ENCODE measurements around the gene MYLK. TPM values are rescaled to one million over a fixed set of nuclear protein-coding genes. Genes with fewer than 3 reads are reported as not detected.

Gene MYLK
- polyA plus RNA-seq, 3 donors from 2014 or later, result 0.36 to 3.7 (median 0.89) TPM

GRCh38 chr3:123636431-123636841 lies 247.7 kb downstream of the MYLK start:
- Mint-ChIP-seq H3K27ac (no peak overlapping the region), H3K27me3 (ENCODE audit: low read depth in 3 of 3) (peaks cover 0 to 2% (median 0%) of the 10 kb centered on the region in 3 donors), H3K9me3 (no peaks in the 10 kb centered on the region), H3K4me3 (no peak overlapping the region), H3K4me1 (no peaks in the 10 kb centered on the region), H3K36me3 (peaks cover 5 to 8% (median 6%) of the 10 kb centered on the region in 3 donors)
- DNase-seq, result no peak

- Mint-ChIP-seq H3K27me3 (ENCODE audit: low read depth in 3 of 3) (peaks cover 0 to 2% (median 0%) of the 10 kb centered on the region in 3 donors), H3K4me3 (no peak overlapping the region), H3K27ac (no peak overlapping the region), H3K36me3 (peaks cover 5 to 8% (median 6%) of the 10 kb centered on the region in 3 donors), H3K4me1 (no peaks in the 10 kb centered on the region), H3K9me3 (no peaks in the 10 kb centered on the region)
- no peak for DNase-seq
Observed at GRCh38 chr3:123635717-123636116, 248.4 kb downstream of the MYLK start.

GRCh38 chr3:123635217-123635616 lies 248.9 kb downstream of the MYLK start:
- Mint-ChIP-seq H3K27me3 (ENCODE audit: low read depth in 3 of 3) (peaks cover 0 to under 1% (median 0%) of the 10 kb centered on the region in 3 donors), H3K36me3 (peaks cover 5 to 8% (median 6%) of the 10 kb centered on the region in 3 donors), H3K9me3 (no peaks in the 10 kb centered on the region), H3K4me1 (no peaks in the 10 kb centered on the region), H3K4me3 (no peak overlapping the region), H3K27ac (no peak overlapping the region)
- DNase-seq, result no peak

- H3K4me3 Mint-ChIP-seq, result no peak overlapping the region
- H3K36me3 Mint-ChIP-seq, result peaks cover 5 to 8% (median 6%) of the 10 kb centered on the region in 3 donors
- H3K4me1 Mint-ChIP-seq, result no peaks in the 10 kb centered on the region
- H3K9me3 Mint-ChIP-seq, result no peaks in the 10 kb centered on the region
- no peak overlapping the region for H3K27ac Mint-ChIP-seq
- no peaks in the 10 kb centered on the region for H3K27me3 Mint-ChIP-seq (ENCODE audit: low read depth in 3 of 3)
- DNase-seq, result no peak
Observed at GRCh38 chr3:123634149-123635051, 249.7 kb downstream of the MYLK start.

- peaks cover 0 to 1% (median 0%) of the 10 kb centered on the region in 3 donors for H3K27me3 Mint-ChIP-seq (ENCODE audit: low read depth in 3 of 3)
- no peaks in the 10 kb centered on the region for H3K9me3 Mint-ChIP-seq
- H3K4me1 Mint-ChIP-seq, result no peaks in the 10 kb centered on the region
- H3K27ac Mint-ChIP-seq, result no peak overlapping the region
- DNase-seq, result no peak
- peaks cover 5 to 8% (median 6%) of the 10 kb centered on the region in 3 donors for H3K36me3 Mint-ChIP-seq
- no peak overlapping the region for H3K4me3 Mint-ChIP-seq
Observed at GRCh38 chr3:123633530-123633929, 250.6 kb downstream of the MYLK start.

- no peaks in the 10 kb centered on the region for H3K9me3 Mint-ChIP-seq
- H3K36me3 Mint-ChIP-seq, result peaks cover 5 to 8% (median 6%) of the 10 kb centered on the region in 3 donors
- H3K4me1 Mint-ChIP-seq, result no peaks in the 10 kb centered on the region
- no peak overlapping the region for H3K27ac Mint-ChIP-seq
- H3K27me3 Mint-ChIP-seq (ENCODE audit: low read depth in 3 of 3), result peaks cover 0 to 1% (median 0%) of the 10 kb centered on the region in 3 donors
- H3K4me3 Mint-ChIP-seq, result no peak overlapping the region
- DNase-seq, result no peak
Observed at GRCh38 chr3:123632161-123632655, 251.9 kb downstream of the MYLK start.

DNA sequence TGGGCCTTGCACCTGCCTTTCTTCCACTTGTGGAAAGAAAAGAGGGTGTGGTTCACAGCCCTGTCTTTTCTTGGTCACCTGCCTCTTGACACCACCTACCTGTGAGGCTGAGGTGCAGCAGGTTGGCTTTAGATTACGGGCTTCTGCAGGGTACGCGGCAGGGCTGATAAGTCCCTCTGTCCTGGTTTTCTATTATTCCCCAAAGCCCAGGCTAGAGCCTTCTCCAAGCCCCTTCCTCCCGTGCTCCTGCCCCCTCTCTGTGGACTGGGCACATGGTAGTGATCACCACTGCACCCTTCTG lies 254.4 kb downstream of the MYLK start:
- Mint-ChIP-seq H3K27me3 (ENCODE audit: low read depth in 3 of 3) (peaks cover 0 to 6% (median 1%) of the 10 kb centered on the region in 3 donors), H3K36me3 (peaks cover 3 to 5% (median 5%) of the 10 kb centered on the region in 3 donors), H3K4me3 (no peak overlapping the region), H3K27ac (no peak overlapping the region), H3K9me3 (no peaks in the 10 kb centered on the region), H3K4me1 (no peaks in the 10 kb centered on the region)
- no peak for DNase-seq

DNA sequence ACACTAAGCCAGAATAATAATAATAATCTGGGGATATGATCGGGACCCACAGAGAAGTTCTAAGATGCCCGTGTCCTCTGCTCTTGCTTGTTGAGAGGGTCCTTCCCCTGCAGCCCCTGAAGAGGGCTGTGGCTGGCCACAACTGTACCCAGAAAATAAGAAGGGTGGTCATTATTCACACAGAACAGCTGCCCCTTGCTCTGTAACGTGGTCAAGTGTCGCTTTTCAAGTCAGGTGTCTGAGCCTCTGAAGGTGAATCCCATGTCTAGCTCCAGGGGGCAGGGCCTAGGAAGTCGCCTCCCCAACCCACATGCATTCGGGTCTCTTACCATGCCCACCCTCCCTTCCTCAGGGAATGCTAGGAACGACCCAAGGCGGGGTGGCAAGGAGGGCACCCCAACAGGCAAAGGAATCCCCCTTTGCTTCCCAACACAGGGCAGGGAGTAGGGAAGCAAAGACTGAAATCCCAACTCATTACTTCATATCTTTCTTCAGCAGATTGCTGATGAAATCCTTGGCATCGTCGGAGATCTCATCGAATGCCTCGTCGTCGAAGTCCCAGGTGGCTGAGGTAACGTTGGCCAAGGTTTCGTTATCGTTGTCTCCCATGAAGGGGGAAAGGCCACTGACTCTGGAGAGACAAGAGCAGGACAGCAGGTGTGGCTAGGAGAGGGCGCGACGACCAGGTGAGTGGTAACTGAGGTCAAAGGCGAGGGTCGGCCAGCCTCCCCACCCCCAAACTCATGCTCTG lies 255.0 kb downstream of the MYLK start:
- H3K9me3 Mint-ChIP-seq, result no peaks in the 10 kb centered on the region
- H3K27ac Mint-ChIP-seq, result no peak overlapping the region
- H3K4me3 Mint-ChIP-seq, result no peak overlapping the region
- H3K27me3 Mint-ChIP-seq (ENCODE audit: low read depth in 3 of 3), result peaks cover 0 to 6% (median 1%) of the 10 kb centered on the region in 3 donors
- H3K4me1 Mint-ChIP-seq, result no peaks in the 10 kb centered on the region
- peaks cover 3 to 5% (median 5%) of the 10 kb centered on the region in 3 donors for H3K36me3 Mint-ChIP-seq
- DNase-seq, result no peak

DNA sequence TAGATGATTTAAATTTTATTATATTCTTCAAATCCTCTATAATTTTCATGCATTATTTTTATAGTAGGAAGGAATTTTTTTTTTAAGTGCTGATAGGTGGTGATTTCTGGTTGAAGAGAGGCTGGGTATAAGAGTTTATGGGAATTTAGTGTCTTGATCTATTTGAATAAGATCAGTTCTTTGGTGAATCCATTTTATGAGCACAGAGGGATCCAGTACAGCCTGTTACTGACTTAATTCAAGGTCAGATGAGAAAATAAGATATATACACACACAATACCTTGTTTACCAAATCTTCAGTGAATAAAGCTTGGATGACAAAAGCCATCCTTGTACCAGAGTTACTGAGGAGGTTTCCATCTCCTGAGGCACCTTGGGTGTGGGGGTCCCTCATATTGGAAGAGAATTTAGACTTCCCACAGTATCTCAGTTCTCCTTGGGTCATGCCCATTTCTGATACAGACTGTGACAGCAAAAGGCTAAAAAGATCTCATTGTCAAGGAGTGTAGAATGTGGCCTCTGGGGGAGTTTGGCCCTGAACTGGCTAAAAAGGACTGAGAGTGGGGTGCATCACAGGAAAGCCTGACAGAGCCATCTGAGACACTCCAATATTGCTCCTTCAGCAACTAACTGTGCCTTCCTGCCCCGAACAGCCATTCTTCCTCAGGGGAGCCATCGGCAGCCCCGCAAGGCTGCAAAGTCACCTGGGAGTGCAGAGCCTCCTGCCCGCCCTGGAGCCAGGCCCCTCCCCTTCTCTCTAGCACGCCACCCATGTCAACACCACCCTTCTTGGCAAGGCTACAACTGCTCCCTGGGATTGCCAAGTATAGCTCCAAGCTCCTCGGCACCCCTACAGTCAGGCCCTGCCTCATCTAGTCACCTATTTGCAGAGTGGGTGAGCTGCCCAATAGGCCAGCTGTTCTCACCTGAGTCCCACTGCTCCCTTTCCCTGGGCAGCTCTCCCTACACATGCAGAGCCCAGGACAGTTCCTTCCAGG lies 256.2 kb downstream of the MYLK start:
- Mint-ChIP-seq H3K4me1 (no peaks in the 10 kb centered on the region), H3K9me3 (no peaks in the 10 kb centered on the region), H3K4me3 (no peak overlapping the region), H3K27ac (no peak overlapping the region), H3K27me3 (ENCODE audit: low read depth in 3 of 3) (peaks cover 1 to 6% (median 1%) of the 10 kb centered on the region in 3 donors), H3K36me3 (peaks cover 3 to 5% (median 3%) of the 10 kb centered on the region in 3 donors)
- no peak for DNase-seq

DNA sequence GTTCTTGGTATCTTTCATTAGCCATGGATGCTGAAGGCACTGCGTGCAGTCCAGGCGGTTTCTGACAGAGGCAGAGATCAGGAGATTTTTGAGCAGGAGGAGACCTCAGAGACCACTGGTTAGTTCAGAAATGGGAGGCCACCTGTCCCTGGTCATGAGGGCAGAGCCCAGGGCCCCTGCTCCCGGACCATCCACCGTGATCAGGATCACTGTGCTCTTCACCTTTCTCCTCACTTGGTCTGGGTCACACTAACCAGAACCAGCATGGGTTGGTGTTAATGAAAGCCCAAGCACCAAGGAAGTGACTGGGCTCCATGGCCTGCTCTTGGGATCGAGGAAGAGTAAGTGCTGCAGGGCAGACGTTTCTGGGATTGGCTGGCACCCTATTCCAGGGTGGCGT lies 257.3 kb downstream of the MYLK start:
- H3K9me3 Mint-ChIP-seq, result no peaks in the 10 kb centered on the region
- peaks cover 1 to 6% (median 3%) of the 10 kb centered on the region in 3 donors for H3K27me3 Mint-ChIP-seq (ENCODE audit: low read depth in 3 of 3)
- no peak overlapping the region for H3K27ac Mint-ChIP-seq
- H3K4me1 Mint-ChIP-seq, result no peaks in the 10 kb centered on the region
- H3K36me3 Mint-ChIP-seq, result no peaks in the 10 kb centered on the region
- no peak overlapping the region for H3K4me3 Mint-ChIP-seq
- no peak for DNase-seq

DNA sequence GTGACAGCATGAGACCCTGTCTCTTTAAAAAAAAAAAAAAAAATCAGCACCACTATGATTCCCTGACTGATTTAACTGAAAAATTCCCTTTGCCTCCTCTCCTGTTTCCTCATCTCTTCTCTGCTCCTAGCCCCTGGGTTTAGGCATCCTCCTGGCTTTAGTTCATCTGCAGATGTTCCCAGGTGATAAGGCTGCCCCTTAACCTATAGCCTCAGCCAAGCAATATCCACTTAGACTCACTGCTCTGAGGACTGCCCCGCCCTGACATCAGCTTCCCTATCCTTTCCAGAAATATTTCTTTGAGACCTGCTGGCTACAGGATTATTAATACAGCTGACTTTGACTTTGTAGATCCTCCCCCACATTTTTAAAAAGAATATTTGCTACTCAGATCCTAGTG lies 259.8 kb downstream of the MYLK start:
- Mint-ChIP-seq H3K27ac (no peak overlapping the region), H3K36me3 (no peaks in the 10 kb centered on the region), H3K4me1 (no peaks in the 10 kb centered on the region), H3K4me3 (no peak overlapping the region), H3K9me3 (no peaks in the 10 kb centered on the region), H3K27me3 (ENCODE audit: low read depth in 3 of 3) (peaks cover 1 to 6% (median 3%) of the 10 kb centered on the region in 3 donors)
- no peak for DNase-seq

- Mint-ChIP-seq H3K36me3 (no peaks in the 10 kb centered on the region), H3K4me3 (no peak overlapping the region), H3K27me3 (ENCODE audit: low read depth in 3 of 3) (peaks cover 1 to 6% (median 2%) of the 10 kb centered on the region in 3 donors), H3K27ac (no peak overlapping the region), H3K9me3 (no peaks in the 10 kb centered on the region), H3K4me1 (no peaks in the 10 kb centered on the region)
- no peak for DNase-seq
Observed at GRCh38 chr3:123623346-123623880, 260.7 kb downstream of the MYLK start.

- no peak overlapping the region for H3K27ac Mint-ChIP-seq
- no peaks in the 10 kb centered on the region for H3K9me3 Mint-ChIP-seq
- no peak for DNase-seq
- H3K4me3 Mint-ChIP-seq, result no peak overlapping the region
- no peaks in the 10 kb centered on the region for H3K36me3 Mint-ChIP-seq
- H3K4me1 Mint-ChIP-seq, result no peaks in the 10 kb centered on the region
- peaks cover 1 to 6% (median 2%) of the 10 kb centered on the region in 3 donors for H3K27me3 Mint-ChIP-seq (ENCODE audit: low read depth in 3 of 3)
Observed at GRCh38 chr3:123622766-123623165, 261.4 kb downstream of the MYLK start.

All from immature natural killer cell (primary cell).